ENCODE results near the gene MTMR12. TPM values are rescaled to one million over a fixed set of nuclear protein-coding genes. Genes with fewer than 3 reads are reported as not detected.

MTMR12 gene
- total and polyA plus RNA-seq, 2 donors (not counting 3 experiments of a cell fraction or from before 2014, with no cell fraction given), result 18.2 to 38.6 TPM

GRCh38 chr5:32291591-32291990 lies 21.1 kb downstream of the MTMR12 start:
- FAIRE-seq, result no peak
- dilution Hi-C loops (cut with MboI; ENCODE audit: extremely low pct_ligation_motif_present, low sequenced_read_pairs), result no loop called here
- Histone ChIP-seq H3K9ac (replicated peaks; ENCODE audit: extremely low read depth, insufficient read depth, low read length) (no peak overlapping the region), H4K20me1 (replicated peaks; ENCODE audit: control insufficient read depth, extremely low read depth, insufficient read depth, low read length) (peaks cover 1% of the 10 kb centered on the region), H3K9me1 (replicated peaks; ENCODE audit: control insufficient read depth, extremely low read depth, insufficient read depth, low read length) (no peaks in the 10 kb centered on the region), H3K79me2 (ENCODE audit: control insufficient read depth, insufficient read depth, low read length) (peaks cover 31% of the 10 kb centered on the region), H2AFZ (ENCODE audit: low read depth, low read length) (no peak overlapping the region), H3K4me2 (ENCODE audit: insufficient read depth, low read length) (no peak overlapping the region), H3K27ac (ENCODE audit: insufficient read depth, low read depth, low read length) (no peak overlapping the region), H3K9me3 (replicated peaks; ENCODE audit: control insufficient read depth, insufficient read depth, low read length) (no peaks in the 10 kb centered on the region), H3K4me3 (replicated peaks in 1 of 3; ENCODE audit: insufficient read depth in 1 of 3, low read depth in 1 of 3, low read length in 3 of 3) (no peak overlapping the region), H3K4me1 (ENCODE audit: control insufficient read depth, extremely low read depth, insufficient read depth, low read length) (no peaks in the 10 kb centered on the region), H3K36me3 (ENCODE audit: control insufficient read depth in 2 of 2, extremely low read depth in 1 of 2, insufficient read depth in 2 of 2, low read length in 2 of 2) (peaks cover 0 to 7% of the 10 kb centered on the region in 2 experiments), H3K27me3 (ENCODE audit: control insufficient read depth in 2 of 2, insufficient read depth in 2 of 2, low read length in 2 of 2) (no peaks in the 10 kb centered on the region)
- intact Hi-C loops (cut with micrococcal nuclease), result no loop called here
- DNase-seq (ENCODE audit: low read depth, low spot score), result no peak
- no peak for TF ChIP-seq MAX (IDR thresholded peaks at IDR 0.05; ENCODE audit: insufficient read depth, insufficient read length)
- no peak for TF ChIP-seq CTCF (IDR thresholded peaks at IDR 0.05; ENCODE audit: extremely low read depth in 1 of 2, insufficient read depth in 1 of 2, low read depth in 1 of 2, low read length in 2 of 2)
- TF ChIP-seq EZH2 (IDR thresholded peaks at IDR 0.05; ENCODE audit: borderline replicate concordance, low read depth, low read length, severe bottlenecking), result no peak
- no peak for TF ChIP-seq POLR2A (IDR thresholded peaks at IDR 0.05; ENCODE audit: low read depth, low read length)
- TF ChIP-seq MYC (IDR thresholded peaks at IDR 0.05; ENCODE audit: low read depth, low read length), result no peak
- TF ChIP-seq GATA2 (IDR thresholded peaks at IDR 0.05; ENCODE audit: insufficient read depth, insufficient read length, low read depth, low read length), result no peak
- TF ChIP-seq FOS (IDR thresholded peaks at IDR 0.05; ENCODE audit: borderline replicate concordance, insufficient read depth, low read length), result no peak
- no peak for TF ChIP-seq POLR2AphosphoS5 (IDR thresholded peaks at IDR 0.05; ENCODE audit: insufficient read depth, low read depth, low read length)
- no peak for TF ChIP-seq JUN (IDR thresholded peaks at IDR 0.05; ENCODE audit: borderline replicate concordance, insufficient read depth, insufficient read length, low read depth)
- no TSS peak for BruUV-seq (replicated peaks)
- CTCF ChIA-PET, result no interaction called here
- POLR2A ChIA-PET, result no interaction called here
